ENCODE data around the gene SERPINB10.

SERPINB10 gene, protein sequence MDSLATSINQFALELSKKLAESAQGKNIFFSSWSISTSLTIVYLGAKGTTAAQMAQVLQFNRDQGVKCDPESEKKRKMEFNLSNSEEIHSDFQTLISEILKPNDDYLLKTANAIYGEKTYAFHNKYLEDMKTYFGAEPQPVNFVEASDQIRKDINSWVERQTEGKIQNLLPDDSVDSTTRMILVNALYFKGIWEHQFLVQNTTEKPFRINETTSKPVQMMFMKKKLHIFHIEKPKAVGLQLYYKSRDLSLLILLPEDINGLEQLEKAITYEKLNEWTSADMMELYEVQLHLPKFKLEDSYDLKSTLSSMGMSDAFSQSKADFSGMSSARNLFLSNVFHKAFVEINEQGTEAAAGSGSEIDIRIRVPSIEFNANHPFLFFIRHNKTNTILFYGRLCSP

DNA sequence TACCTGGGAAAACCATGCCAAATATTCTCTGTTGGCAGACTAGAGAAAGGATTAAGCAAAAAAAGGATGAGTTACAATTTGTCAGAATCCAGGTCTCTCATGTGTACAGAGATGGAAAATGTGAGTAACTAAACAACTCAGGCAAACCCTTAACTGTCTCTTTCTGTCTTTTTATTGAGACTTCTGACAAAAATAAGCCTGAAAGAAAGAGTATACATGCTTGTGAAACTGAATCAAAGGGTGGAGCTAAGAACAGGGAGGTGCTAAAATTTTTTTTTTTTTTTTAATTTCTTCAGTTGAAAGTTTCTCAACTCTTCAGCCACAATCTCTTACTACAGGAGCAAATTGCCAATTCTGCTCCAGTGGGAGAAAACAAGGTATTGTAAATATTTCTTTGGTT, at the start of gene SERPINB10:
SERPINB10 (plus strand) TSS at position 295 of the 400 bp plus-strand sequence. CDS start 7,553 bp downstream, outside the sequence.
- DNase-seq, result no peak

DNA sequence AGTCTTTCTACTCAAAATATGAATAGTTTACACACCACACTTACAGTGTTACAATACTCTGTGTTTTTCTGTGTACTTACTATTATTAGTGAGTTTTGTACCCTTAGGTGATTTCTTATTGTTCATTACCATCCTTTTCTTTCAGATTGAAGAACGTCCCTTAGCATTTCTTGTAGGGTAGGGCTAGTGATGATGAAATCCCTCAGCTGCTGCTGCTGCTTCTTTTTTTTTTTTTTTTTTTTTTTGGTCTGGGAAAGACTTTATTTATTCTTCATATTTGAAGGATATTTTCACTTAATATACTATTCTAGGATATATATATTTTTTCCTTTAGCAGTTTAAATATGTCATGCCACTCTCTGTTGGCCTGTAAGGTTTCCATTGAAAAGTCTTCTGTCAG, 49.3 kb upstream of the SERPINB10 start:
- DNase-seq, result no peak

DNA sequence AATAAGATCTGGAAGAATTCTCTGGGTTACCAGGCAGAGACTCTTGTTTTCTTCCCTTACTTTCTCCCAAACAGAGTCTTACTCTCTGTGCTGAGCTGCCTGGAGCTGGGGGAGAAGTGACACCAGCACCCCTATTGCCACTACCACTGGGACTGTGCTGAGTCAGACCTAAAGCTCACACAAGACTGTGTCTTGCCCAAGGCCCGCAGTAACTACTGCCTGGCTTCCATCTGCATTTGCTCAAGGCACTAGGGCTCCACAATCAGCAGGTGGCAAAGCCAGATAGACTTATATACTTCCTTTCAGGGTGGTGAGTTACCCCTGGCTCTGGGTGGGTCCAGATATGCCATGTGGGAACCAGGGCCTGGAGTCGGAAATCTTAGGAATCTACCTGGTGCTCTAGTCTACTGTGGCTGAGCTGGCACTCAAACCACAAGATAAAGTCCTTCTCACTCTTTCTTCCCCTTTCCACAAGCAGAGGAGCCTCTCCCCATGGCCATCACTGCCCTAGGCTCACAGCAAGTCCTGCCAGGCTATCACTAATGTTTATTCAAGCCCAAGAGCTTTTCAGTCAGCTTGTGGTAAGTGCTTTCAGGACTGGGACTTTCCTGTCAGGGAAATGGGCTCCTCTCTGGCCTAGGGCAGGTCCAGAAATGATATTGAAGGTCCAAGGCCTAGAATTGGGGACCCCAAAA, 47.8 kb upstream of the SERPINB10 start:
- DNase-seq, result no peak

DNA sequence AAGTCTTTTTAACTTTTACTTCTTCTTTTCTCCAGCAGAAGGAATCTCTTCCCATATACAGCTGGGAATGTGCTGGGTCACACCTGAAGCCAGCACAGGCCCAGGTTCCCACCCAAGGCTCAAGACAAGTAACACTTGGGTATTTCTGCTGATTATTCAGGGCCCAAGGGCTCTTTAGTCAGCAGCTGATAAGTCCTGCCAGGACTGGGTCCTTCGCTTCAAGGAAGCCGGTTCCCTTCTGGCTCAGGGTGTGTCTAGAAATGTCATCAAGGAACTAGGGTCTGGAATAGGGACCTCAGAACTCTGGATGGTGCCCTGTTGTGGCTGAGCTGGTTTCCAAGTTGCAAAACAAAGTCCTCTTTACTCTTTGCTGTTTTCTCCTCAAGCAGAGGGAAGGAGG, 47.2 kb upstream of the SERPINB10 start:
- DNase-seq, result no peak

DNA sequence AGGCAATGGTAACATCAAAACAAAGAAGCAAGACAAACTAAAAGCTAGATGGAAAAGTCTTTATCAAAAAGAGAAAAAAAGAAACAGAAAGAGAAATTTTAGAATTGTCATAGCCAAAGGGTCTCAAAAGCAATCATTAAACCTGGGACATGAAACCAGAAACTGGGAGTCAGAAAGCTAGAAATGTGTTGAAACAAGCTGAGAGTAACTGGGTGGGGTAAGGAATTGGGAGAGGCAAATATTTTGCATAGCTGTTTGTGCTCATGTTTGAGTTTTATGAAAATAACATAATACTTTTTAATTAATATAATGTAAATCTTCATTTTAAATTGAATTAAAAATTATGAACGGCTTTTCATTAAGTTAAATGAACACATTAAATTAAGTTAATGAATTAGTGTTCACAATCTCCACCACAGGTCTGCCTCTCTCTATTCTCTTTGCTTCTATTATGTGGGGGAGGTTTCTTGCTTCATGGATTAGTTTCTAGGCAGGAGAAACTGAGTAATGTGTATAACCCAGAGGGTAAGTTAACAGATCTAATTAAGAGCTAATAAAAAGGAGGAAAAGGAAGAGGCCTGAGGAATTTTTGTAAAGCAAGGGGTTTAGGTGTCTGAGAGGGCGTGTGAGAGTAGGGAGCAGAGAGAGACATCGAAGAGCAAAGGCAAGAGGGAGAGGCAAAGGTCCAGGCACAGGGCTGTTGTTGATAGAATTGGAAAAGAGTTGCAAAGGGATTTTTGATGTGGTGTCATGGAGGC, 40.2 kb upstream of the SERPINB10 start:
- DNase-seq, result no peak

DNA sequence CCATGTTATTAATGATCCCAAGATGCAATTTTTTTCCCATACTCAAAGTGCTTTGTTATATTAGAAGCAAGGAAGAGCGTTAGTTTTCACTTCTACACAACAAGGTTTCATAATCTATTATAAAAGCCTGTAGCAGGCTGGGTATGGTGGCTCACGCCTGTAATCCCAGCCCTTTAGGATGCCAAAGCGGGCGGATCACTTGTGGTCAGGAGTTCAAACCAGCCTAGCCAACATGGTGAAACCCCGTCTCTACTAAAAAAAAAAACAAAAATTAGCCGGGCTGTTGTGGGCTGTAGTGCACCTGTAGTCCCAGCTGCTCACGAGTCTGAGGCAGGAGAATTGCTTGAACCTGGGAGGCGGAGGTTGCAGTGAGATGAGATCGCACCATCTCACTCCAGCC, 39.2 kb upstream of the SERPINB10 start:
- DNase-seq, result no peak

DNA sequence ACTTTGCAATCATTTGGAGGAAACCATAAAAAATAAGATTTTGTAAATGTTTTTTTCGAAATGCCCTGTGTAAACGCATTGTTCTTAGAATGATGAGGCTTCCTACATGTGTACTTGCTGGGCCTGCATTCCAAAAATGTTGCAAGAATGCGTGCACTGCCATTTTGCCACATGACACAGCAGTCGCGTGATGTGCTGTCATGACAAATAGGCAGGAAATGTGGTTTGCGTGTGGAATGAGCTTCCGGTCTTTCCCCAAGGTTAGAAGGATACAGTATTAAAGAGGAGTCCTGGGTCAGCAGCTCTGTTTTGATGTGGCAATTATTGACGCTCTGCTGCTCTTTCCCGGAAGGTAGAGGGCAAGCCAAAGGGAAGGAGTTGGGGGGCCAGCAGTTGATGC, 38.4 kb upstream of the SERPINB10 start:
- no peak for DNase-seq

DNA sequence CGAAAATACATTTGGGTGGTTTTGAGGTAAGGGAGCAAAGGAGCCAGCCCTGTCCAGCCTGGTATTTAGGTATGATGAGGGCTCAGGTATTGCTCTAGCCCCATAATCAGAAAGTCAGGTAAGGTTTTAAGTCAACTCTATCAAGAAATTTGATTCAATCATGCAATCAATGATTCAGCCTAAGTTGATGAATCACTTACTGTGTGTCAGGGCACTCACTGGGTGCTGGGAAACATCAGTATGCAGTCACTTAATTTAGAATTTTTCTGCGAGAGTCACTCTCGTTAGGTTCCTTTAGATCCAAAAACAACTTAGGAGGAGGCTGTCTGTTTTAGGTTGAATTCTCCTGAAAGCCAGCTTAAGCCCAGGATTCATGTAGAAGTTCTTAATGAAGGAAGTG, 37.9 kb upstream of the SERPINB10 start:
- no peak for DNase-seq

DNA sequence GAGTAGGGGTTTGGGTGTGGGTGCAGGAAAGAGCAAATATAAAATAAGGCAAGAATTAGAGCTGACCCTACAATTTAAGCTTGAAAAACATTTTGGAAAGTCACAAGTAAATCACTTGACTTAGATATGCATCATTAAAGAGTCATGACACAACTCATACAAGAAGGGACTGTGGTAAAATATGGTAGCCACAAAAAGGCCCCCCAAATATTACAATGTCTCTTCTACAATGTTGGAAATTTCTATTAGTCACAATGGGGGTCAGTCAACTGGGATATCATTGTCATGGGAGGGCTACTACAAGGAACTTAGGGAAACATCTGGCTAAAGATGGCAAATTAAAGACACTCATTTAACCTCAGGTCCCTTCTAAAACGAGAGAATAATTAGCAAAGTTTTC, 35.9 kb upstream of the SERPINB10 start:
- DNase-seq, result no peak

DNA sequence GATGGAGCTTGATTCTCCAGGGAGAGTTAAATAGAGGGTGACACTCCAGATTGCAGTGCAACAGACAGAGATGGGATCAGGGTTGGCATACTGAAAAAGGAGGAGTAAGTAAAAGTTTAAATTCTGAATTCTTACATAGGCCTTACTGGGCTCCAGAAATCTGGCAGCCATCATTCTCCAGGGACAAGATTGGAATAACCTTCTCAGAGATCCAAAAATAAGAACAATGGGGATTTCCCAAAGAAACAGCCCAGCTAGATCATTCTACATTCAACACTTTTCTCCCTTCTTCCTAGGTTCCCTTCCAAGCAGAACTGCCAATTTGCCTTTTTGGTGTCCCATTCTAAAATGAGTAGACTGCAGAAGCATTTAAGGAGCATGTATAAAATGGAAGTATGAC, 35.2 kb upstream of the SERPINB10 start:
- DNase-seq, result no peak

DNA sequence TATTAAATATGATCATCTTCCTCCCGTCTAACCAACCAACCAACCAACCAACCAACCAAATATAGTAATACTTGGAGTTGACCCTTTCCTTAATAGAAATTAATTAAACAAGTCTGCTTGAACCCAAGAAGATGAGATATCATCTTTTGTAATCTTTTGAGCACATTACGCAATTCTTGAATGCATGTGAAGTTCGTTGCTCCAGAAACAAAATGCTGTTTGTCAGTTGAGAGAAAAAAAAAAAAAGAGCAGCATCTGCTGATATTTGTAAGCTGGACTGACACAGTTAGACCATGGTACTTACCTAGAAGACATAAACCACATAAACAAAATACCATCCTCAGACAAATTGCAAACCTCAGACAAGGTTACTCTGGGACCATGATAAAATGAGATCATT, 29.4 kb upstream of the SERPINB10 start:
- no peak for DNase-seq

DNA sequence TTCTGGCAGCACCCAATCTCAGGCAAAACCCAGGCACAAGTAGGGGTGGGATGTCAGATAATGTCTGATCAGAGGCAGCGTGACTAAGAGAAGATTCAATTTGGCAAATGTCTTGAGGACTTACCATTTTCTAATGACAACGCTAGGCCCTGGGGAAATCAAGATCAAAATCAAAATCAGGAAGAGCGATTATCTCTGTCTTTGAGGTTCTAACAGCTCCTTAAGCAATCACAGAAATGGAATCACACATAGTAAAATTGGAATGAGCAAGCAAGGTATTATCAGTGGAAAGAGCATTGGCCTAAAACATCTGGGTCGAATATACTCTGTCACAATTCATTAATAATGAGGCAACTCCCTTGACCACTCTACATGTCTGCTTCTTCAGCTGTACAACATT, 28.8 kb upstream of the SERPINB10 start:
- no peak for DNase-seq

DNA sequence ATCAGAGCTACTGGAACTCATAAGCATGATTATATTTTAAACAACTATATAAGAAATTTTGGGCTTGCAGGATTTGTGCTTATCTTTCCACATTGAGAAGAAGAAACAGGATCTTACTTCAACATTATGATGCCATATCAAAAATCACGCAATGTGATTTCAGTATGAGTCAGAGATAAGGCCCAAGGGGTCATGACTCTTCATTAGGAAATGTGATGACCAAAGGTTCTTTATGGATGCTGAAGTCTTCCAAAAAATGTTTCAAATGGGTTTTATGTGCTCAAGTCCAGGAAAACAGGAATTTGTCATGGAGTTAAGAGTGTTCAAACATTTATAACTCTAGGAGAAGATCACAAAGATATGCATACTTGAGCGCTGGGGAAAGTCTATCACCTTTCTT, 28.0 kb upstream of the SERPINB10 start:
- no peak for DNase-seq

DNA sequence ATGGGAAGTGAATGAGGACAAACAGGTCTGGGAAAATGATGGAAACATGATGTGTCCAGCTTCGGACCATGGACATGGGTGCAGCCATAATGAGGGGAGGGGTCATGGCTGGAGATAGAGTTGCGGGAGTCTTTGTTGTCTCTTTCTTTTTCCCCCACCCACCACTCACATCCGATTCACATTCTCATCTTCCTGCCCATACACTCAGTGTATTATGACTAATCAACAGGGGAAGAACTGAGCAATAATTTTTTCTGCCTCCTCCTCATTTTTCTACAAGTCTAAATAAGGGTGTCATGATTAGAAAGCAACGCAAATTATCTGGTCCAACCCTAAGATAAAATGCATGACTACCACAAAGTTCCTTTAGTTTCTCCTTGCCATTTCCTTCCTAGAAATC, 25.9 kb upstream of the SERPINB10 start:
- no peak for DNase-seq

DNA sequence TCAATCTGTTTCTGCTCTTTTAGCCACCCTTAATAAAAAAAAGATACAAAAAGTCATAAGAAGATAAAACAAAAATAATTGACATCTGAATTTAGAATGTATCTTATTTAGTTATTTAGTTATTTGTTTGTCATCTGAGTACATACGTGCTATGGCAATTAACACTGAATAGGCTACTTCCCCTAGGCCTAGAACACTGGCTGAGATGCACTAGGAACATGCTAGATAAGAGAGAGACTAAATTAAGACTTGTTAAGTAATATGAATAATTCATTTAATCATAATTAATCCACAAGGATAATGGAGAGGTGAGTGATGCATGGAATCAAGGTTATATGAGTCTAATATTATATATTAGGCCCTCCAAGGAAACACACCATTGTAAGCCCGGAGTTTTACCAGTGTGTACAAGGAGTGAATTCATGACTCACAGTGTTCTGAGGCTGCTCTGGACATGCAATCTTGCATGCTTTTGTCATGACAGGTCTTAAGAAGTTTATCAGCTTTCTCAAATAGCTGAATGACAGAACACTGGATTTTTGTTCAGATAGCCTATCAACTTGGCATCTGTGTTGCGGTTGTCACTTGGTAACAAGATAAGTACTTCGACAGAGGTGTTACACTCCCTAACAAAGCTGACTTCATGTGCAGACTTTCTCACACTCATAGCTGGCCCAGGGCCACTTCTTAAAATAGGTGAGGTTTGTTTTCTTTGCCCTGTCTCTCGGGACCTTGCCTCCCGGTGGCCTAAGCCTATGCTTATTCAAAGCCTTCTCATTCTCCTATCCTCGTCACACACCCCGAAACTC, 25.2 kb upstream of the SERPINB10 start:
- DNase-seq, result no peak

DNA sequence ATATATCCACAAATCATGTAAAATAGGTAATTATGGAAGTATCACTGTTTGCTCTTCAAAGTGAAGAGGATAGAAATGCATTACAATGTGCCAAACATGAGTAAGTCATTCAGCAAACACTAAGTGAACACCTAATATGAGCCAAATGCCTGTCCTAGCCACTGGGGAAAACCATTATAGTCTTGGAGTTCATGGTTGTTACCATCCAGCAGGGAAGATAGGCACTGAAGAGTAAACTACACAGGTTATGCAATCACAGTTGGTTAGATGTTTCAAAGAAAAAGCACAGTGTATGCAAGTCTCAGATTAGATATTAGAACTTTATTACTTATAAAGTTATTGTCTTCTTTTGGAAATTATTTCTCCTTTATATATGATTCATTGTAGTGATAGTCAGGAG, 24.1 kb upstream of the SERPINB10 start:
- DNase-seq, result no peak

DNA sequence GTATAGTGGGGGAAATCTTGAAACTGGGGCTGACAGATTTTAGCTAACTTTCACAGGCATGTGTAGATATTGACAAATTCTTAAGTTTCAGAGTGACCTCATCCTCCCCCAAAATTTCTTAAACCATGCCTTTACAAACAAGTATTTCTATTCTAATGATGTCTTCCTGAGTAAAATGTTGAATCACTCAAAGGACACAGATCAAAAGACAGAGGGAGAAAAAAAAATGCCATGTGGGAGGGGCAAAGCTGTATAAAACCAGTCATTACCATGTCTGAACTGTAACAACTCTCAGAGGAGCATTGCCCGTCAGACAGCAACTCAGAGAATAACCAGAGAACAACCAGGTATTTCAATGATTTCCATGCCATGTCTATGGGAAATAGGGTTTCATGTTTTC, 20.3 kb upstream of the SERPINB10 start, which contains the start of gene SERPINB2:
SERPINB2 (plus strand) TSS at position 282 of the 400 bp plus-strand sequence. CDS start 3,740 bp downstream, outside the sequence.
- DNase-seq, result no peak

DNA sequence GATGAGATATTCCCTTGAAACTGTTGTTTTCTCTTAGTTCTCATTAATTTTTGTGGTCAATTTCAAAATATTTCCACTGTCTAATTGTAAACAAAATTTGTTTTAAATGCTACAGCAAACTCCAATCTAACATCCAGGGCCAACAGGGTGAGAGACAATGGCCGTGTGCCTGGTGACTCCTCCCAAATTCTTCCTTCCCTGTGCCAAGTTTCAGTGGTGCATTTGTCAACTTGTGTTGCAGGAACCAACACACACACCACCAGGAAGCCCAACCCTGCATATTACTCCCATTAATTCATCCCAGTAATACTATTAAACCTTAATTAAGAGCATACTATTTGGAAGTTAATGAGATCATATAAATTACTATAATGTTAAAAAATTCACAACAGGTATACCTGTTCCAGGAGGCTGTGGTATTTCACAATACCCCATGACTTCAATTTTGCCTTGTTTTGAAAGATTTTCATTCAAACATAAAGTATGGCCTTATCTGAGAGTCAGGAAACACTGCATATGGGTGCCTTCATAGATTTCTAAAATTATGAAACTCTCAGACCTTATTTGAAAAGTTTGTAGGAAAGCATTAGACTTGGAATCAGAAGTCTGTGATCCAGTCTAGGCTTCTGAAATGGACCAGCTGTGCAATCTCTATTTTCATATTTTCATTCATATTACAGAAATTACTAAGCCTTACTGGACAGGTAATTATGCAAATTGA, 19.1 kb upstream of the SERPINB10 start:
- no peak for DNase-seq

DNA sequence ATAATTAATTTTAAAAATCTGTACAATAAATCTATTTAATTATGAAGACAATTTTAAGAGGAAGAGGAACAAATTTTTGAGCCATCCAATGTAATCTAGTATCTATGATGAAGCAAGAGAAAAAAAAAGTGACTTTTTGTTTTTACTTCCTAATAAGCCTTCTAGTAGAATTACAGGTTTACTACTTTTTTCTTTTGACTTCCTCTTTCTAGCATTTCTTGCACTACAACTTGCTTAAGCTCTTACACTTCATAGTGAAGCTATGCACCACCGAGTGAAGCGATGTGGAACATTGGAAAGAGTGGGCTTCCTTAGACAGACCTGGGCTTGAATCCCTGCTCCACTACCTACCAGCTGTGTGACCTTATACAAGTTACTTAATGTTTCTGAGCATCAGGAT, 18.1 kb upstream of the SERPINB10 start:
- no peak for DNase-seq

DNA sequence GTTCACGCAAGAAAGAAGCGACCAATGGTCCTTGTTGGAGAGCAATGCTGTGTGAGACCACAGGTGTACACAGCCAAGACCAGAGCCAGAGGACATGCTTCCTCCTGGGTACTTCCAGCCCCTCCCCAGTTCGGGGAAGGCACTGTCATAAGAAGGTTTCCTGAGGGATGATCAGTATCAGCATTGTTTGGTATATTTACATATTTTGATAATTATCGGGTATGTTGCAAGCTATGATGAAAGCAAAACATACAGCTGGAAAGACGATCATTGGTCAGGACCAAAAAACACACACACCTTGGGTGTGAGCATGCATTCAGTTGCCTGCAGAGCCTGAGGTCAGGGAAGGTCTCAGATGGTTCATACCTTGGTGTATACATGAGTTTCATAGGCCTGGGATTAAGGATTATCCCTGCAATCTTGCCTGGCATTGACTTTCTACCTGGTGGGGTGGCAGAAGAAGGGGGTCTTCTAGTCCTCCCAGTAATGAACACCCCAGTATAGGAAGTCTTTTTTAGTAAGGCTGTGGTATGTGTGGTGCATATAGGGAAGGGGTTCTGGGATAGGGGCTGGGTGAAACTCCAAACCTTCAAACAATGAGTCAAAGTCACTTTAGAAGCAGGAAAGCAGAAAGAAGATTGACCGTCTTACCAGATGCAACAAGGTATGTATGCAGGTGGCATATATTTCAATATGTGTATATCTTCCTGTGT, 17.4 kb upstream of the SERPINB10 start:
- DNase-seq, result no peak

DNA sequence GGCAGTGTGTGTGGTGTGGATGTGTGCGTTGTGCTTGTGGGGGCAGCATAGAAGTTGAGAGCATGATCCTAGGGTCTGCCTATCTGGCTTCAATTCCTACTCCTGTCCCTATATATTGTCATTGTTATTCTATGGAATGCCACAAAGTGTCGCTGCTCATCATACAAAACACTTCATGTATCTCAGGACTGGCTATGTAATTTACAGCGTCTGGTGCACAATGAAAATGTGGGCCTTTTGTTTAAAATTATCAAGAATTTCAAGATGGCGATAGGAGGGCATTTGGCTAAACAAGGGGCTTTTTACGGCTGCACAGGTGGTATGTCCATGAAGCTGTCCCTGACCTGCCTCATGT, 16.8 kb upstream of the SERPINB10 start:
- DNase-seq, result no peak
